GM12801 (cell line): Measurements from ENCODE around the gene KANK4.

ENCODE experiments used
- CTCF ChIP-seq: IDR thresholded peaks from one replicate; pipeline ENCODE4 v1.5.1; 2011; ENCODE audit warnings: control low read depth; ENCODE audit not compliant: insufficient read length; ENCODE audit errors: extremely low read depth

KANK4 gene

DNA sequence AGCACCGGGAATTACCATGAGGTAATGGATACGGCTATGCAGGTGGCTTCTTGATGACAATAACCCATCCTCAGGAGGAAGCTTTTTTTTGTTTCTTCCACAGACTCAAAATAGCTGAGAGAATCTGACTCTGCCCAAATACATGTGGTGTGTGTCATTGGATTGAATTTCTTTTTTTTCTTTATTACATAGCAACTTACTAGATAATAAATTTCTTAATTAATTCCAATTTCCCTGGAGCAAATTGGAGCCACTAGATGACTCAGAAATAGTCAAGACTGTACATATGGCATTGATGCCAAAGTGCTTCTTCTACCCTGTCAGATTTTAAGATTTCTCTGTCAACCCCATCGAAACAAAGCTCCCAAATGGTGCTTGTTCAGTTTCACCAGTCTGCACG lies 81.9 kb downstream of the KANK4 start:
- TF ChIP-seq CTCF, result no peak

DNA sequence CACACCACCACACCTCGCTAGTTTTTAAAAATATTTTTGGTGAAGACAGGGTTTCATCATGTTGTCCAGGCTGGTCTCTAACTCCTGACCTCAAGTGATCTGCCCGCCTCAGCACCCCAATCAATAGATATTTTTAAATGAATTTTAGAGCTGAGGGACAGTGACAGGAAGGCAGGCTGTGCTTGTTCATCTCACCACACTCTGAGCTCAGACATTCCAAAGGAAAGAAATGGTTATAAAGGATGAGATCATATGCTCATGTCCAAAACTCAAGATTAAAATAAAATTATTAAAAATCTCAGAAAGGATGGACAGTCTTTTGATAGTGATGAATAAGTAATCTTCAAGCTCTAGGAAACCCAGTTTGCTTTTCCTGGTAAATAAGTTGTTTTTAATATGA lies 83.7 kb downstream of the KANK4 start:
- TF ChIP-seq CTCF, result no peak

DNA sequence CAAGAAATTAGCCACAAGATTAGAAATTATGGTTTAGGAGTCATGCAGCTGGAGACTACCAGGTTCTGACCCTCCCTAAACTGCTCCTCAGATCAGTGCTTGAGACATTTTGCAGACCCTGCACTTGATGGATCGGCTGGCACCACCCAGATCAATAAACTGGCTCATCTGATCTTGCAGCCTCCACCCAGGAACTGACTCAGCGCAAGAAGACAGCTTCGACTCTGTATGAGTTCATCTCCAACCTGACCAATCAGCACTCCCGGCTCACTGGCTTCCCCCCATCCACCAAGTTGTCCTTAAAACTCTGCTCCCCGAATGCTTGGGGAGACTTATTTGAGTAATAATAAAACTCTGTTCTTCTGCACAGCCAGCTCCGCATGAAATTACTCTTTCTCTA lies 84.5 kb downstream of the KANK4 start:
- TF ChIP-seq CTCF, result no peak

- no peak for TF ChIP-seq CTCF
Observed at GRCh38 chr1:62233926-62234450, 85.2 kb downstream of the KANK4 start.

GRCh38 chr1:62232871-62233278 lies 86.4 kb downstream of the KANK4 start:
- no peak for TF ChIP-seq CTCF

DNA sequence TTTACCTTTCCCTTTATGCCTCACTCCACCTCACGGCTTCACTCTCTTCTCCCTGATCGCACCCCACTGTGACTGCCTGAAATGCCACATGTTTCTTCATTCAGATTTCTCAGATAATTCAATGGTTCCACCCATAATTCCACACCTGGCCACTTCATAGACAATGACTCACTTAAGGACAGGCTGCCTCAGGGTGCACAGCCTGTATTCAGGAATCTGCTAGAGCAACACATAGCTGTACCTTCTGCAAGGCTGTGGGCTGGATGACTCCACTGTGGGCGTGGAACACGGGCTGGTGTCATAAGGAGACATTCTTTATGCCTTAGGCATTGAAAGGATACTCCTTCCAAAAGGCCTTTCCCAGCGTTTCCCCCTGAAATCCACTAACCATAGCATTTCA lies 88.5 kb downstream of the KANK4 start:
- no peak for TF ChIP-seq CTCF

DNA sequence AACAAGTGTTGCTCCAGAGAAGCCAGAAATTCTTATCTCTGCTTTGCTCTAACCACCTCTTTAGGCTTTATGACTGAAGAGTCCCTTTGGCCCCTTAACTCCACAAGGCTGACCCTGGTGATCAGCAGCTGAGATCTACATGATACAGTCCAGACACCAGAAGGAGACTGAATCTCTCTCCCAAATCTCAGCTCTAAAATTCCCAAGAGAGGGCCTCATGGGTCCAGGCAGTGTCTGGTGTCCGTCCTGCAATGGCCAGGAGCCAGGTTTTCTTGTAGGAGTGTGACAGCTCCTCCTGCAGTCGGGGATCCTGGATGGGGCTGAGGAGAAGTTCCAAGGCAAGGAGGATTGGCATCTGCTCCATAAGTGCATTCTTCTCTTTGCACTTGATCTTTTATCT lies 89.3 kb downstream of the KANK4 start:
- TF ChIP-seq CTCF, result no peak

GRCh38 chr1:62229468-62229867 lies 89.8 kb downstream of the KANK4 start:
- TF ChIP-seq CTCF, result no peak
